ENCODE data around the gene LARGE1.

LARGE1 gene

GRCh38 chr22:33493476-33494205 is 426.6 kb downstream of the LARGE1 start:
- no peak for TF ChIP-seq CTCF (IDR thresholded peaks at IDR 0.05)

- TF ChIP-seq CTCF (IDR thresholded peaks at IDR 0.05) = no peak
Observed at GRCh38 chr22:33492210-33492651, 428.0 kb downstream of the LARGE1 start.

- no peak for TF ChIP-seq CTCF (IDR thresholded peaks at IDR 0.05)
Observed at GRCh38 chr22:33487041-33487716, 433.1 kb downstream of the LARGE1 start.

- TF ChIP-seq CTCF (IDR thresholded peaks at IDR 0.05) = no peak
Observed at GRCh38 chr22:33481550-33481949, 438.7 kb downstream of the LARGE1 start.

- TF ChIP-seq CTCF (IDR thresholded peaks at IDR 0.05) = no peak
Observed at GRCh38 chr22:33477120-33478111, 442.9 kb downstream of the LARGE1 start.

GRCh38 chr22:33476716-33477115 is 443.6 kb downstream of the LARGE1 start:
- TF ChIP-seq CTCF (IDR thresholded peaks at IDR 0.05) = no peak

GRCh38 chr22:33476206-33476605 is 444.1 kb downstream of the LARGE1 start:
- no peak for TF ChIP-seq CTCF (IDR thresholded peaks at IDR 0.05)
